Fibroblast of skin of left biceps (primary cell): ENCODE results near the gene IL21.
"Not testable (repeated sequence)": the region's sequence is repeated elsewhere in the genome, so short reads cannot be mapped to it uniquely, and the experiment has no call there.

Experiments used
- DNase-seq, 2 experiments: peaks; one replicate each; pipeline ENCODE4 v3.0.0-alpha.2; 2013; ENCODE audit warnings: low read depth in 2 of 2

Gene IL21

DNA sequence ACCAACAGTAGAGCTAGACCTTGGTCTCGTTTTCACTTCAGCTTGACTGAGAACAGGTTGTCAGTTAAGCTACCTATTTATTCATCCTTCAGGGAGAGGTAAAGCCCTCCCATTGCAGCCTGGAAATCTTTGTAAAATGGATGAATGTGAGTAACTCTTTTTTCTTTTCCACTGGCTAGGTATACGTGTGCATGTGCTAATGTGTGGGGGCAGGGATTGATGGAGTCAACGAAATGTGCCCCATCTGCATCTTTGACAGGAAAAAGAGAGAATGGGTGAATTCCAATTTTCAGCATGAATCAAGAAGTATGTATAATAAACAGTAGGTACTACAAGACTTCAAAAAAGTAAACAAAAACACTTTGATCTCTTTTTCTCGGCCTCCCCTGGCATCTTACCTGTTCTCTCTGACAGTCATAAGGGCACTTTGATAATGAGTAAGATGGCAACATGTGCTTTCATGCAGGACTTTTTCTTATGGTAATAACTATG lies at the start of gene IL21:
Gene IL21 (minus strand): TSS at position 51 of the 492 bp plus-strand sequence. CDS start 55 bp downstream, outside the sequence.
- DNase-seq = no peak

DNA sequence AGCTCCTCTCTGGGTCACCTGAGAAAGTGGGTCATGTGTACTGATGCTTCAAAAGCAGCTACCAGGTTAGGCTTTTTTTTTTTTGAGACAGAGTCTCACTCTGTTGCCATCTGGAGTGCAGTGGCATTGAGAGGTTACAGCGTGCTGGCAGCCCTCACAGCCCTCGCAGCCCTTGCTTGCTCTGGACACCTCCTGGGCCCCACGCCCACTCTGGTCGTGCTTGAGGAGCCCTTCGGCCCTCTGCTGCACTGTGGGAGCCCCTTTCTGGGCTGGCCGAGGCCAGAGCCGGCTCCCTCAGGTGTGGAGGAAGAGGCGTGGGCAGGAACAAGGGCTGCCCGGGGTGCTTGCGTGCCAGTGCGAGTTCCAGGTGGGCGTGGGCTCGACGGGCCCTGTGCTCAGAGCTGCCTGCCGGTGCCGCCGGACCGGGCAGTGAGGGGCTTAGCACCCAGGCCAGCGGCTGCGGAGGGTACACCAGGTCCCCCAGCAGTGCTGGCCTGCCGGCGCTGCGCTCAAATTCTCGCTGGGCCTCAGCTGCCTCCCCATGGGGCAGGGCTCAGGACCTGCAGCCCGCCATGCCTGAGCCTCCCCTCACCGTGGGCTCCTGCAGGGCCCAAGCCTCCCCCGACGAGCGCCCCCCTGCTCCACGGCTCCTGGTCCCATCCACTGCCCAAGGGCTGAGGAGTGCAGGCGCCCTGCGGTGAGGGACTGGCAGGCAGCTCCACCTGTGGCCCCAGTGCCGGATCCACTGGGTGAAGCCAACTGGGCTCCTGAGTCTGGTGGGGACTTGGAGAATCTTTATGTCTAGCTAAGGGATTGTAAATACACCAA lies 49.3 kb upstream of the IL21 start:
- DNase-seq = no peak

- DNase-seq = peak; percentile 67 to 72
These were observed 47.4 kb upstream of the IL21 start for GRCh38 chr4:122668241-122668640.

GRCh38 chr4:122666527-122667245 lies 45.8 kb upstream of the IL21 start:
- peak; percentile 95 to 96 for DNase-seq

DNA sequence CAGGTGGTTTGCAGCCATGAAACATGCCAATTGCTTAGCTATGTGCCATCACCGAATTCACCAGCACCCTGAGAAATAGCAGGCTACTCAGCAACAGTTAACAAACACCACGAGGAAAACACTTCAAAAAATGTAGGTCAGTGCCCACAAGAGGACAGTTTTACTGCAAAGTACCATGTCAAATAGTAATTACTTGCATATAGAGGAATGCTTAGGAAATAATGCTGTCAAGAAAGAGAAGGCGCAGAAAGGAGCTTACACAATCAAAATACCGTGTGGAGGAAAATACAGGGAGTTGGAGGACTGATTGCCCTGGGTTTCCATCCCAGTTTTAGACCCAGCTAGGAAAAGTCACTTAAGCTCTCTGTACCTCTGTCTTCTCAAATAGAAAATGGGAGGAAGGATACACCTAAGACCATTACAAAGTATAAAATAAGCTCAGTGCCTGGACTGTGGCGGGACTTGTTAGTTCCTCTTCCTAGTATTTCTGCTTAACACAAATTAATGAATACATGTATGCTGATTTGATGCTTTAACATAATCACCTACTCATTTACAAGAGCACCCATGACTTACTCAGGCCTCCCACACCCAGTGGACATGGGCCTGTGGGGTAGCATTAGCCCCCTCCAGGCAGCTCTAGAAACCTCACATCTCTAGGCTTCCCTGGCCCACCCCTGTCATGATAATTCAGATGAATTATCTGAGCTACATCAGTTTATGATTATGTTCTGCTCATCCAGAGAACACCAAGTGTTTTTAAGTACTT lies 44.5 kb upstream of the IL21 start:
- peak; percentile 34 to 36 for DNase-seq

- peak in 1 of 2 experiments; percentile 33 for DNase-seq
These were observed 43.1 kb upstream of the IL21 start for GRCh38 chr4:122663814-122664610.

- DNase-seq = no peak
These were observed 42.4 kb upstream of the IL21 start for GRCh38 chr4:122663291-122663690.

DNA sequence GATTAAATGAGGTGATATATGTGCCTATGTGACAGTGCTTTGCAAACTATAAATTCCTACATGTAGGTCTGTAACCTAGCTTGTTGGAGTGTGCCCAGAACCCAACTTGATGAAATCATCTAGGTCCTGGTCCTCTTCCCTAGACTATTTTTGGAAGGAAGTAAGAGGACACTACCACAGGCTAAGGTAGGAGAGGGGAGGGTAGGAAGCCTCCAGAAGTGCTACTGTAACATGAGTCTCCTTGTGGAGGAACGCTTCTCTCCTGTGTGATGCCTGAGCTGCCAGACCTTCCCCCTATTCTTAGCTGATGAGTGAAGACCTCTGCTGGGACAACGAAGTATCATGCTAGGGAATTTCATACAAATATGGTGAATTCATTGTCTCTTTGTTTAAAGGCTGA lies 41.8 kb upstream of the IL21 start:
- no peak for DNase-seq

- no peak for DNase-seq
These were observed 40.6 kb upstream of the IL21 start for GRCh38 chr4:122661176-122662160.

- DNase-seq = no peak
These were observed 38.0 kb upstream of the IL21 start for GRCh38 chr4:122658818-122659295.

DNA sequence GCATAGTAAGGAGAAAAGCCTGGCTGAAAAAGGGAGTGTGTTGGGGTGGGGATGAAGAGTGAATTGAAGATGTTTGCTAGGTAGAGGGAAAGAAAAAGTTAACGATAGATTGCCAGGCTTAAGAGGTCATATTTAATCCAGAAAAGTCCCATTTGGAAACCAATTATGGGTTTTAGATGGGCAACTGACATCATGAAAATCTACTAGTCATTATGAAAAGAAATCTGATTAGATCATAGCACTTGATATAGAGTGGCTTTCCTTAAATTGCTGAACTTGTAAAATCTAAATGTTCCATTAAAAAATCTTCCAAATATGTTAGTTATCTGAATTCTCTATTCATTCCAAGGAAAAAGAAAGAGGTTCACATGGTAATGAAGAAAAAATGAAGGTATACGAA lies 37.5 kb upstream of the IL21 start:
- DNase-seq = no peak

- DNase-seq = no peak
These were observed 36.7 kb upstream of the IL21 start for GRCh38 chr4:122657553-122657952.

DNA sequence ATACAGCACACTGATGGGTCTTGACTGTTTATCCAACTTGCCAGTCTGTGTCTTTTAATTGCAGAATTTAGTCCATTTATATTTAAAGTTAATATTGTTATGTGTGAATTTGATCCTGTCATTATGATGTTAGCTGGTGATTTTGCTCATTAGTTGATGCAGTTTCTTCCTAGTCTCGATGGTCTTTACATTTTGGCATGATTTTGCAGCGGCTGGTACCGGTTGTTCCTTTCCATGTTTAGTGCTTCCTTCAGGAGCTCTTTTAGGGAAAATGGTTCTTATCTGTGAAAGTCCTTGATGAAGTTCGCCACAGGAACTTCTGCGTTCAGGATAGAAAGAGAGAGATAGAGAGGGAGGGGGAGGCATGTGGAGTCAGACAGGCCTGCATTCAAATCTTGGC lies 35.7 kb upstream of the IL21 start:
- DNase-seq = not testable (repeated sequence)

GRCh38 chr4:122652379-122652778 lies 31.5 kb upstream of the IL21 start:
- DNase-seq = no peak

- no peak for DNase-seq
These were observed 29.3 kb upstream of the IL21 start for GRCh38 chr4:122650148-122650547.

DNA sequence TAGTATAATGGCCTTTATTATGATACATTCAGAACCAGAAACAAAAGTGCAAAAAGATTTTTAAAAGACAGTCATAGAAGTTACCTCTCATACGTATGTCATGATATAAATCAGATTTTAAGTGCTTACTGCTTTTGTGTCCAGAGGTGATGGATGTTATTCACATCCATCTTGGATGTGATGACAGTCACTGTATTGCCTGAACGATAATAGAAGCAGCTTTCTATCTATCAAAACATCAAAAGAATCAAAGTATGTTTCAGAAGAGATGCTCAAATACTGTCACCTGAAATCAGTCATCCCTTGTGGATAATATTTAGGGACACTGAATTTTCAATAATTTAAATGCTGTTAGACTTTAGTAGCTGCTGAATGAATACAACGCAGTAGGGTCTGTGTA lies 26.8 kb upstream of the IL21 start:
- no peak for DNase-seq

DNA sequence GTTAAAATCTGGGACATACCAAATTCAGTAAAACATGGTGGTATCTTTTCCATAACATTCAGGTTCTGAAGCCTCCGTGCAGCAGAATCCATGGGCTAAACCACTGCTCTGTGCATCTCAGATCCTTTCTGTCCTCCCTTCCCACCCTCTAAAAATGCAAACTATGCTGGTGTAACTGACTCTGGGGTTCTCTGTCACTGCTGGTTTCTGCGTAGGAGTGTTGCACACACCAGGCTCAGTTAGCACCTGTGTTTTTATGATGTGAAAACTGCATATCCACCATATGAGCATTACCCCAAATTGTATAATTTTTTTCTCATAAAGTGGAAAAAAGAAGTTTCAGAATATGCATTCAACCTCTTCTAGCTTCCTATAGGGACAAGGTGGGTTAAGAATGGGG lies 22.4 kb upstream of the IL21 start:
- DNase-seq = no peak

- no peak for DNase-seq
These were observed 18.3 kb upstream of the IL21 start for GRCh38 chr4:122639181-122639580.

DNA sequence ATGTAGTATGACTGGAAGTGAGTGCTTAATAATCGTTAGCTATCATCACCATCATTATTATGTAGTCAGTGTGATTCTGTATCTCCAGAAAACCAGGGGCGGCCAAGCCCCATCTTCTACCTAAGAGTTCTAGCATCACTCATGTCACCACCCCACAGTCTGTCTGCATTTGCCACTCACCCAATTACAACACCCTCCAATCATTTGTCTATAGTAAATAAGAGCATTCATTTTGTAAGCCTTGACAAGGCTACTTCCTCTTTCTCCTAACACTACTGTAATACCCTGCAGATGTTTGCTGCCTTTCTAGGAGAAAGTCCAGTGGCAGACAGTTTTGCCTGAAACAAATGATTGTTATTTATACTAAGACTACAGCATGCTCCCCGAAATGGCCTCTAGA lies 15.8 kb upstream of the IL21 start:
- no peak for DNase-seq

- DNase-seq = no peak
These were observed 14.3 kb upstream of the IL21 start for GRCh38 chr4:122635205-122635604.
